WERI-Rb-1 (cell line): ENCODE data around the gene SLC30A7.

Experiments
- DNase-seq: peaks from one replicate; pipeline ENCODE4 v3.0.0-alpha.2; 2020
- H3K27ac ChIP-seq: fragments of 250-450 bp; sonication (Bioruptor Pico); 2 replicates; pipeline ENCODE4 v1.5.1; 2020; ENCODE audit warnings: mild to moderate bottlenecking, moderate library complexity
- H3K27me3 ChIP-seq: fragments of 250-450 bp; sonication (Bioruptor Pico); 2 replicates; pipeline ENCODE4 v1.5.1; 2021; ENCODE audit warnings: mild to moderate bottlenecking, low read depth, moderate library complexity; ENCODE audit not compliant: insufficient read depth, severe bottlenecking
- H3K36me3 ChIP-seq: fragments of 250-450 bp; sonication (Bioruptor Pico); 2 replicates; pipeline ENCODE4 v1.5.1; 2020; ENCODE audit warnings: mild to moderate bottlenecking, moderate library complexity
- H3K4me3 ChIP-seq: 2 replicates; pipeline ENCODE4 v1.5.1; 2011; ENCODE audit warnings: low read depth, mild to moderate bottlenecking, control low read depth, low read length
- H3K9me3 ChIP-seq: fragments of 250-450 bp; sonication (Bioruptor Pico); 2 replicates; pipeline ENCODE4 v1.5.1; 2021; ENCODE audit warnings: mild to moderate bottlenecking, moderate library complexity; ENCODE audit not compliant: severe bottlenecking
- CTCF ChIP-seq: IDR thresholded peaks from 2 replicates; pipeline ENCODE4 v1.5.1; 2011; ENCODE audit warnings: low read depth, mild to moderate bottlenecking, control low read depth, inconsistent platforms, low read length

Gene SLC30A7

DNA sequence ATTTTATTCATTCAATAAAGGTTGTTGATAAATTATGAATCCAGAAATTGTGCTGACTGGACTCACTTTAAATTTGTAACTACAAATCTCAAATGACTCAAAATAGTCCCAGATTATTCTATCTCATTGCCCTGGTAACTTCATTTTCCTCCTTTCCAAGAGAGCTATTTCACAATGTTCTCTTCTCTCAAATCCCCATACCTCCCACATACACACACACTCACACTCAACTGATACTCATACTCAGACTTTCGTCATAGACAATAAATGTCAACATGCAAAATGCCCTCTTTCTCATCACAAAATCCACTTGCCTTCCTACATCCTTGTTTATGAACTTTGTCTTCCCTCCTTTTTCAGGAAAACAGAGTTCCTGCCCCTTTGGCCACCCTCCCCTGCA, 34.5 kb upstream of the SLC30A7 start:
- no peaks in the 10 kb centered on the region for H3K9me3 ChIP-seq
- H3K36me3 ChIP-seq, result no peaks in the 10 kb centered on the region
- H3K27ac ChIP-seq, result no peak overlapping the region
- no peaks in the 10 kb centered on the region for H3K27me3 ChIP-seq
- TF ChIP-seq CTCF, result no peak
- no peak overlapping the region for H3K4me3 ChIP-seq
- DNase-seq, result no peak

DNA sequence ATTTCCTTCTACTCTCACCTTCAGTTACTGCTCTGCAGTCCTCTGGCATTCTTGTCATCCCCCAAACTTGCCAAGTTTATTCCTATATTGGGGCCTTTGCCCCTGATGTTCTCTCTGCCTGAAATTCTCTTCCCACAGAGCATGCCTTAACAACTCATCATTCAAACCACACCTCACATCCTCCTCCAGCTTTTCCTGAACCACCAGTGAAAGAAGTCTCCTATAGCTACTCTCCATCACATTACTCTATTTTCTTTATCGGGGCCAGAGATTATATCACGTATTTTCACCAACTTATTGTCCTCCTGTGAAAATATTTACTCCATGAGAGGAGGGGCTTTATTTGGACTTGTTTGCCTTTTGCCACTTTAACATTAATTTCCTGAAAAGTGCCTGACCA, 33.3 kb upstream of the SLC30A7 start:
- Histone ChIP-seq H3K27me3 (no peaks in the 10 kb centered on the region), H3K9me3 (no peaks in the 10 kb centered on the region), H3K36me3 (no peaks in the 10 kb centered on the region), H3K27ac (no peak overlapping the region), H3K4me3 (no peak overlapping the region)
- no peak for TF ChIP-seq CTCF
- DNase-seq, result no peak

DNA sequence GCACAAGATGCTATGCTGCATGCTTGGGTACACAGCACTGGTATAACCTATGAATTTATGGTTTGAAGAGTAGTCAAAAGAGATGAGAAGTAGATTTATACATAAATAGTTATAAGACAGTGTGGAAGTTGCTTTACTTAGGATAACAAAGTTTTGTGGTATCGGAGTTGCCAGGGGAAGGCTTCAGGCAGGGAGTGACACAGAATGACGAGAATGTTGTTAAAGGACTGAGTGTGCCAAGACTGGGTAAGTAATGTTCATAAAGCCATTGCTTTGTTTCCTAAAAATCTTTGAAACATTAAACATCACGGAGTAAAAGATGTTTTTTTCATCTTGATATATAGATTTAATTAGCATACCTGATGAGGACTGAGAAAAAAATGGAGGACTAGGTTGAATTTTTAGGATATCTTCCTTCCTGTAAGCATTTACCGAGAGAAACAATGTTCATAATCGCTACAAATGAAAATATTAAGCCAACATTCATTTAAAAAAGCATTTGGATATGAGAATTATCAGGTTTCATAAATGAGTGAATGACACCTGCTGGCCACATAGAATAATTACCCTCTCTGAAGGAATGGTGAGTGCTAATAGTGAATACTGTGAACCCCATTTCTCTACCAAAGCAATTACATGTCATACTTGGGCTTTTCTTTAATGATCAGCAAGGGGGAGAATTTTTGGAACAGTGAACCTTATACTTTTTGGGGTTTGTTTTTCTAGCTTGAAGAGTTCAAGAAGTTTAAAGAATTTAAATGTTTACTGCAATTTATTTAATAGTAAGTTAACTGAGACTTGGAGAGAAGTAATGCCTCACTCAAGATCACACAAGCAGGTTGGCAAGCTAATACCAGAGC, 29.6 kb upstream of the SLC30A7 start:
- no peak overlapping the region for H3K27ac ChIP-seq
- no peak for DNase-seq
- H3K36me3 ChIP-seq, result no peaks in the 10 kb centered on the region
- no peak overlapping the region for H3K4me3 ChIP-seq
- TF ChIP-seq CTCF, result 0 out of 2 replicates have a peak, but pooled peaks have one; percentile 2
- H3K9me3 ChIP-seq, result no peaks in the 10 kb centered on the region
- no peaks in the 10 kb centered on the region for H3K27me3 ChIP-seq

DNA sequence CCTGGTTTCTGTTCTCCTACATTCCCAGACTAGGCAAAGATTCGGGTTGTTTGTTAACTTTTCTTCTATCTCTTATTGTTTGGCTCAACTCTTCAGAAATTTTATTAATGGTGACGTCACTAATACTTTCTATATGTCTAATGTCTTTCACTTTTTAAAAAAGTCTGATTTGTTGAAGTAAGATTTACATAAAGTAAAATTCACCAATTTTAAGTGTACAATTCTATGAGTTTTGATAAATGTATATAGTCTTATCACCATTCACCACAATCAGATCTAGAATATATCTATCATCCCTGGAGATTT, 29.0 kb upstream of the SLC30A7 start:
- DNase-seq, result no peak
- H3K36me3 ChIP-seq, result no peaks in the 10 kb centered on the region
- H3K27me3 ChIP-seq, result no peaks in the 10 kb centered on the region
- H3K27ac ChIP-seq, result no peak overlapping the region
- no peaks in the 10 kb centered on the region for H3K9me3 ChIP-seq
- TF ChIP-seq CTCF, result no peak
- no peak overlapping the region for H3K4me3 ChIP-seq

- Histone ChIP-seq H3K4me3 (no peak overlapping the region), H3K27me3 (no peaks in the 10 kb centered on the region), H3K9me3 (no peaks in the 10 kb centered on the region), H3K36me3 (no peaks in the 10 kb centered on the region), H3K27ac (no peak overlapping the region)
- 0 out of 2 replicates have a peak, but pooled peaks have one; percentile 12 for TF ChIP-seq CTCF
- no peak for DNase-seq
These were observed 27.4 kb upstream of the SLC30A7 start for GRCh38 chr1:100868364-100868995.

DNA sequence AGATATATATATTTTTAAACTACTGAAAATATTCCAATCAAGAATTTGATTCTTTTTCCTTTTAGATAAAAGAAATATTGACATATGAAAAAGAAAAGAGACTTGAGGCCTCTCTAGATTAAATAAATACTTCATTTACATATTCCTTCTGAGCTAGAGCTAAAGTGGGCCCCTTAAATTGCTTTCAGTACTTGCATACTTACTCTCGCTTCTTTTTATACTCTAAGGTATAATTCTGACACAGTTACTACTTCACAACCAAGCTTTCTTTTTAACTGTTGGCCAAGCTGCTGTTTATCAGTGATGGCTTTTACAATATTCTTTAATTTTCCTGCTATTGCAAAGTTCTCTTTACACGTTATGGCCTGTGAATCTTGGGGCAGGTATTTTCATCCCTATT, 25.9 kb upstream of the SLC30A7 start:
- Histone ChIP-seq H3K36me3 (no peaks in the 10 kb centered on the region), H3K4me3 (no peak overlapping the region), H3K27ac (no peak overlapping the region), H3K9me3 (no peaks in the 10 kb centered on the region), H3K27me3 (no peaks in the 10 kb centered on the region)
- no peak for TF ChIP-seq CTCF
- no peak for DNase-seq
